ENCODE measurements around the gene CXXC5.

GRCh38 chr5:139649082-139649991 is 1.2 kb downstream of the CXXC5 start:
- no peak for TF ChIP-seq POLR2AphosphoS5 (IDR thresholded peaks at IDR 0.05)
- no peak for TF ChIP-seq CTCF (IDR thresholded peaks at IDR 0.05)
- no peak for TF ChIP-seq POLR2A (IDR thresholded peaks at IDR 0.05)
- TF ChIP-seq EP300 (IDR thresholded peaks at IDR 0.05): no peak
